Motor neuron (in vitro differentiated cells): Measurements from ENCODE around the gene SERPINB10. TPM values are rescaled to one million over a fixed set of nuclear protein-coding genes. Genes with fewer than 3 reads are reported as not detected.
"Not testable (repeated sequence)": the region's sequence is repeated elsewhere in the genome, so short reads cannot be mapped to it uniquely, and the experiment has no call there.

Source experiments
- ATAC-seq, 8 experiments: fragments of 200-7000 bp; cut with Tn5 transposase; replicated peaks in 6 of 8; 2 replicates each; pipeline ENCODE4 v1.8.0; 2021; ENCODE audit warnings: mild to moderate bottlenecking in 8 of 8, moderate library complexity in 8 of 8
- H3K27ac ChIP-seq, 2 donors: fragments of 250-450 bp; sonication (Bioruptor Pico); 2 replicates each; pipeline ENCODE4 v1.9.0; 2021; ENCODE audit warnings: antibody characterized with exemption in 2 of 2, mild to moderate bottlenecking in 2 of 2, moderate library complexity in 1 of 2
- H3K4me1 ChIP-seq, 2 donors: fragments of 250-450 bp; sonication (Bioruptor Pico); replicated peaks in 1 of 2; 2 replicates each; pipeline ENCODE4 v1.6.1; 2021; ENCODE audit warnings: antibody characterized with exemption in 2 of 2, mild to moderate bottlenecking in 2 of 2, moderate library complexity in 1 of 2
- H3K4me3 ChIP-seq, 5 donors: fragments of 250-450 bp; sonication (Bioruptor Pico); 2 replicates each; pipeline ENCODE4 v1.9.0; 2021; ENCODE audit warnings: antibody characterized with exemption in 5 of 5, mild to moderate bottlenecking in 5 of 5, moderate library complexity in 4 of 5
- WGBS, 10 experiments: fragments of 450-650 bp; shearing (Covaris generic); methylation state at CpG; one replicate each; pipeline ENCODE4 v1.0.0; 2022; 5-methylcytosine and 5-hydroxymethylcytosine counted together
- in situ Hi-C, 9 experiments: fragments of 400-800 bp; cut with MboI; loops; one replicate each; pipeline ENCODE4 v1.15.0; 2021; ENCODE audit warnings: low sequenced_read_pairs in 9 of 9, low pct_unique_long_range_greater_than_20kb in 2 of 9; ENCODE audit not compliant: unreplicated experiment in 9 of 9
- total RNA-seq, 8 experiments: library from RNA; unstranded; fragments of 300-600 nt; gene quantifications; 2 replicates each; pipeline versions ENCODE4 v1.2.3 to v1.2.4, GENCODE V29; 2022

Gene SERPINB10
- total RNA-seq, 8 experiments from 2014 or later = 0.24 TPM; not detected in 7

DNA sequence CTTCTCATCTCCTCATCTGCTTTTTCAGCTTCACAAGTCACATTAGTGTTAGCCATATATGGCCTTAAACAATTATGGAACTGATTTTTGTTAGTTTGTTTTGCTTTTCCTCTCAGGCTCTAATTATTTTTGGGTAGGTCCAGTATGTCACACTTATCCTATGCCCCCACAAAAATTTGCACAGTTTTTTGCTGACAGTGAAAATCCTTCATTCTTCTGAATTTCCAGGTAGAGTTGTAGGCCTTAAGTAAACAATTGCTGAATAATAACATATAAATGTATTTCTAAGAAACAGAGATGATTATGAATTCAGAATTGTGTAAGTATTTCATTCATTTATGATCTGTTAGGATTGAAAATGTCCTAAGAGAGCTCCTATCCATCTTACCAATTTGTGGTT lies 8.6 kb upstream of the SERPINB10 start:
- no peaks in the 10 kb centered on the region for H3K4me1 ChIP-seq
- no peak overlapping the region for H3K27ac ChIP-seq
- H3K4me3 ChIP-seq = no peak overlapping the region
- in situ Hi-C loops = no loop called here
- no peak for ATAC-seq

DNA sequence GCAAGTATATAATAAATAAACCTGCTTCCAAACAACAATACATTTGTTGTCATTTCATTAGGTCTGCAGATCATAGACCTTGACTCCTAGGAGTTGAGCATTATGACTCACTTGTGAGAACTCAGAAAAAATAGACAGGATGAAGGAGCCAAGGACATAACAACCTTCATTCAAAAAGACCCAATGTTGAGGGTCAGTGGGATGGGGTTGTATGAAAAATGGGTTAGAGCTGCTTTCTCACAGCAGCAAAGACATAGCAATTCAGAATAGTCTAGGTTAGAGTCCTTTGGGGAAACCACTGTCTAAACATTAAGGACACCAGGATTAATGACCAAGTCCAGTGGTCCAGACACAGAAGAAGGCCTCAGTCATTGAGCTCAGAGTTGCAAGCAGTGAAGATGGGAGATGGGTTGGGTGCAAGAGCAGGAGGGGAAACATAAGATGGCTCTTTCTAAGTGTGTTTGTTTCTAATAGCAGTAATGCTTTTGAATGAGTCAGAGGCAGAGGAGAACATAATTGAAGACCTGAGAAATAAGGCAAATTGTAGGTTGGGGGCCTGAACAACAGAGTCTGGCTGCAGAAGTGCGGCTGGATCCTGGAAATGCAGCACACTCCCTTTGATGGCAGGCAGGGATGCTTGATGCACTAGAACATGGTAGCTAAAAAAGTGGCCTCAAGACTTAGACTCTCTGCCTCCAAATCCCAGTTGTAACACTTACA lies 3.7 kb upstream of the SERPINB10 start:
- Histone ChIP-seq H3K4me1 (no peaks in the 10 kb centered on the region), H3K27ac (no peak overlapping the region), H3K4me3 (no peak overlapping the region)
- WGBS, 10 experiments = 80 to 100% (median 95%) methylated on average over 1 of the region's 1 CpG; no CpG with 5 or more reads in 4 of the 10 experiments
- ATAC-seq = no peak
- in situ Hi-C loops = no loop called here

DNA sequence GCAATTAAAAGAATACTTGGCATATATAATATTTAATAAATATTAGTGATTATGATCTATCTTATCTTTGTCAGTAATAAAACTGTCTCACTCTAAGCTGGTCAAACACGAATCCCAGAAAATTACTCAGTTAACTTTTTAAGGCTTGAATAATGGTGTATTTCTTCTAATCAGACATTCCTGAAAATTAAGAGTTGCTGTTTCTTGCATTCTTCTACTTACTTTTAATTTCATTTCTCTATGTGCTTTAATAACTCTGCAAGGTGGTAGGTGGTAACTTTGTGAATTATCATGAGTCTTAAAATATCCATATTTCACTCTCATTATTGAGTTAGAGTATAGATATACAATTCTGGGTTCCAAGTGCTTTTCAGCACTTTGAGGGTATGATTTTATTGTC lies 3.1 kb upstream of the SERPINB10 start:
- Histone ChIP-seq H3K4me3 (no peak overlapping the region), H3K4me1 (no peaks in the 10 kb centered on the region), H3K27ac (no peak overlapping the region)
- 0 to 100% (median 68%) methylated on average over 1 of the region's 1 CpG; no CpG with 5 or more reads in 2 of the 10 experiments for WGBS, 10 experiments
- in situ Hi-C loops = no loop called here
- ATAC-seq = no peak

DNA sequence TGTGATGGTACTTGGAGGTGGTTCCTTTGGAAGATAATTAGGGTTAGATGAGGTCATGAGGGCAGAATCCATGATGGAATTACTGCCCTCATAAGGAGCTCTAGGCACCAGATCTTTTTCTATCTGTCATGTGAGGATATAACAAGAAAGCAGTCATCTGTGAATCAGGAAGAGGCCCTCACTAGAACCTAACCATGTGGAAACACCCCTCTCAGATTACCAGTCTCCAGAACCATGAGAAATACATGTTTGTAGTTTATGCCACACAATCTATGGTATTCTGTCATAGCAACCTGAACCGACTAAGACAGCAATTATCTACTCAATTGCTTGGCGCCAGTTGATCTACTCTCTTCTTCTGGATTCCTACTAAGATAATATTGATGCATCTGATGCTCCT lies 2.4 kb upstream of the SERPINB10 start:
- ATAC-seq = peak in 1 of 8 experiments; percentile 64
- no peak overlapping the region for H3K4me3 ChIP-seq
- H3K27ac ChIP-seq = no peak overlapping the region
- WGBS, 10 experiments = 50 to 100% (median 92%) methylated on average over 1 to 2 of the region's 2 CpGs; no CpG with 5 or more reads in 2 of the 10 experiments
- in situ Hi-C loops = no loop called here
- H3K4me1 ChIP-seq = no peaks in the 10 kb centered on the region

DNA sequence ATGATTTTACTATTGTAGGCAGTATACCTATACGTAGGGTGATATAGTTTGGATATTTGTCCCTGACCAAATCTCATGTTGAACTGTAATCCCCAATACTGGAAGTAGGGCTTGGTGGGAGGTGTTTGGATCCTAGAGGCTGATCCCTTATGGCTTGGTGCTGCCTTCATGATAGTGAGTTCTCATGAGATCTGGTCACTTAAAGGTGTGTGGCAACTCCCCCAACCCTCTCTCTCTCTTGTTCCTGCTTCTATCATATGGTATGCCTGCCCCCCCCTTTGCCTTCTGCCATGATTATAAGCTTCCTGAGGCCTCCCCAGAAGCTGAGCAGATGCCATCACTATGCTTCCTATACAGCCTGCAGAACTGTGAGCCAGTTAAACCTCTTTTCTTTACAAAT lies 1.7 kb upstream of the SERPINB10 start:
- Histone ChIP-seq H3K4me1 (no peaks in the 10 kb centered on the region), H3K27ac (no peak overlapping the region), H3K4me3 (no peak overlapping the region)
- WGBS, 10 experiments = 10 to 89% (median 67%) methylated on average over 1 of the region's 1 CpG; no CpG with 5 or more reads in 5 of the 10 experiments
- in situ Hi-C loops = no loop called here
- ATAC-seq = no peak

DNA sequence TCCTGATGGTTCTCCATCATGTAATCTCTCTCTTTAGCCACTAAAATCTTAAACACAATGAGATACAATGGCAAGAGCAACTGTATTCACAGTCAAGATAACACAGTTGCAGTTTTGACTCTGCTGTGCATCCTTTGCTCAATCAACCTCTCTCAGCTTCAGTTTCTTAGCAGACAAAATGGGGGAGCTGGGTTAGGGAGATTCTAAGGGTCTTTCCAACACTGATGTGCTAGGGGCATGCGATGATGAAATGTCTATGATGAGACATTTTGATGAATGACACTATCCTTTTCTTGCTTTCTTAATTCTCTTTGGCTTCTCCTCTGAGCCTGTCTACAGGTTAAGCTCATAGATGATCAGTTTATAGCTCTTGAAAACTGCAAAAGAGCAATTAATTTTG lies 1.1 kb downstream of the SERPINB10 start:
- no peak for ATAC-seq

DNA sequence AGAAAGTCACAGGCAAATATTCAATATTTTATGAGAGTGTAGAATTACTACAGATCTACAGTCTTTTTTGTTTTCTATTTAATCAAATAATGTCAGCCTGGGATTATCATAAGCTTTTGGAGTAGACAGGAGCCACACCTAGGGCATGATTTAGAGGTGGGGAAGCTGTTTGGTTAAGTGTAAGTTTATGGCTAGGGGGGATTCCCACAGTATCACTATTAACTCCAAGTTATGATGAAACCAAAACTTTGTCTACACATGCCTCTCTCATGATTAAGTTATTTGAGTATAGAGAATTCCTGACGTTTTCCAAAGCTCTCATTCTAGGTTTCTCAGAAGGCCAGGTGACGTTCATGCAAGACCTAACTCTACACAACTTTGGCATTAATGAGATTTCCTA lies 2.1 kb downstream of the SERPINB10 start:
- Histone ChIP-seq H3K4me1 (no peaks in the 10 kb centered on the region), H3K27ac (no peak overlapping the region), H3K4me3 (no peak overlapping the region)
- ATAC-seq = no peak
- WGBS, 10 experiments = 0 to 89% (median 67%) methylated on average over 1 to 2 of the region's 2 CpGs; no CpG with 5 or more reads in 3 of the 10 experiments
- in situ Hi-C loops = no loop called here

More for the DNA sequence above, 1.1 kb downstream of the SERPINB10 start:
- in situ Hi-C loops = no loop called here
- Histone ChIP-seq H3K4me3 (no peak overlapping the region), H3K27ac (no peak overlapping the region), H3K4me1 (no peaks in the 10 kb centered on the region)
- 0 to 89% (median 70%) methylated on average over 1 of the region's 1 CpG; no CpG with 5 or more reads in 4 of the 10 experiments for WGBS, 10 experiments

DNA sequence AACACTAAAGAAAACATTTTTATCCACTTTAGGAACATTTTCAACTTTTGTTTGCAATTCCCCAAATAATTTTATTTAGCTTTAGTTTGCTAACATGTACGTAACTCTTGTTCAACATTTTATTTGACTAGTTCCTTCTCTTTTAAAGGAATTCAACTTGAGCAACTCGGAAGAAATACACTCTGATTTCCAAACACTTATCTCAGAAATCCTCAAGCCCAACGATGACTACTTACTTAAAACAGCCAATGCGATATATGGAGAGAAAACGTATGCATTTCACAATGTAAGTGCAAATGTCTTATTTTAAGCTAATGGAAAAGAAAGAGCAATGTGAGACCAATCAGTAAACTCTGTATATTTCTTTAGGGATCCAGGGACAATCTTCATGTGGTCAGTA lies 10.1 kb downstream of the SERPINB10 start:
- WGBS, 10 experiments = 35 to 100% (median 88%) methylated on average over 3 to 5 of the region's 5 CpGs
- no peak overlapping the region for H3K27ac ChIP-seq
- in situ Hi-C loops = no loop called here
- ATAC-seq = no peak
- H3K4me3 ChIP-seq = no peak overlapping the region
- H3K4me1 ChIP-seq = no peaks in the 10 kb centered on the region

DNA sequence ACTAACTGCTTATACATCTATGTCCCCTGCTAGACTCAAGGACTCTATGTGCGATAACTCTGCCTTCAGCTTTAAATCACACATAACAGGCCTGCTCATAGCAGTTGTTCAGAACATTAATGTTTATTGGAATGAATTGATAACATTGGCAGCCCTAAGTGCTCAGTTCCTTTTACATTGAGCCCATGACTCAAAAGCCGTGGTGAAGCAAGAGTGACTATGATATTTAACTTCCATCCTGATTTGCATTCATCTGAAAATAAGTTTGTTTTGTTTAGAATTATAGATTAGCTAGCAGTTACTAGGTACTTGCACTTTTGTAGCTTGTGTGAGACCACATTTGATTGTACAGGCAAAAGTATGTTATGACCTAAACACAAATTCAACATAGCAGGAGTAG lies 14.3 kb downstream of the SERPINB10 start:
- in situ Hi-C loops = no loop called here
- 0 to 100% (median 71%) methylated on average over 1 to 2 of the region's 2 CpGs; no CpG with 5 or more reads in 2 of the 10 experiments for WGBS, 10 experiments

DNA sequence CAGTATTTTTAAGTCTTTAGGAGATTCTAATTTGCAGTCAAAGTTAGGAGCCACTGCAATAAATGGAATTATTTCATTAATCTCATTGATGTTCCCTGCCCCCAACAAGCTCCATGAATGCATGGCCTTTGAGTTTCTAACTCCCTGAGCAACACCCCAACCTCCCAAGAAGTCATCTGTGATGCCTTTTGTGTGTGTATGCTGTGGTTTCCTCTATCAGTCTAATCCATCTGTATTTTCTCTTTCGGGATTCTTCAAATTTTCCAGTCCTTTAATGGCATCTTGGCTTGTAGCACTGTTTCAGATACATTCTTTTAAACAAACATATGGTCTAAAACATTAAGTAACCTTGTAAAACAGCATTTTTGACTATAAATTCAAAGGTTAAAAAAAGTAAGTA lies 16.8 kb downstream of the SERPINB10 start:
- Histone ChIP-seq H3K4me3 (no peak overlapping the region), H3K27ac (no peak overlapping the region), H3K4me1 (no peaks in the 10 kb centered on the region)
- in situ Hi-C loops = no loop called here
- ATAC-seq = no peak
- whole genome bisulfite sequencing, 10 experiments = 0 to 100% (median 70%) methylated on average over 1 of the region's 1 CpG; no CpG with 5 or more reads in 2 of the 10 experiments

More for the DNA sequence above, 14.3 kb downstream of the SERPINB10 start:
- Histone ChIP-seq H3K4me1 (no peaks in the 10 kb centered on the region), H3K4me3 (no peak overlapping the region), H3K27ac (no peak overlapping the region)
- no peak for ATAC-seq

DNA sequence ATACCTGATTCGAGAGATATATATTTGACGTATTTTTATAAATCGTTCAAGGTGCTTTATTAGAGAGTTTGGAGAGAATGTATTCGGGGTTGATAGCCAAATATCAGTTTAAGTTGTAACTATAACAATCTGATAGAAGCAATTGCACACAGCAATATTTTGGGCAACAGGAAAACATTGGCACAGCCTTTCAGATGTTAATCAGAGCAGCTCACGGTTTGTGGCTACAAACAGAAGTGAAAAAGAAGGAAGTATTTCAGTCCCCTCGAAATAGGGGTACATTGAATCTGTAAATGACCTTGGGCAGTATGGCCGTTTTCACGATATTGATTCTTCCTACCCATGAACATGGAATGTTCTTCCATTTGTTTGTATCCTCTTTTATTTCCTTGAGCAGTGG lies 20.6 kb downstream of the SERPINB10 start:
- WGBS, 10 experiments = 47 to 91% (median 67%) methylated on average over 1 to 8 of the region's 8 CpGs; no CpG with 5 or more reads in 1 of the 10 experiments
- Histone ChIP-seq H3K27ac (no peak overlapping the region), H3K4me1 (no peaks in the 10 kb centered on the region), H3K4me3 (no peak overlapping the region)
- in situ Hi-C loops = no loop called here
- no peak for ATAC-seq

DNA sequence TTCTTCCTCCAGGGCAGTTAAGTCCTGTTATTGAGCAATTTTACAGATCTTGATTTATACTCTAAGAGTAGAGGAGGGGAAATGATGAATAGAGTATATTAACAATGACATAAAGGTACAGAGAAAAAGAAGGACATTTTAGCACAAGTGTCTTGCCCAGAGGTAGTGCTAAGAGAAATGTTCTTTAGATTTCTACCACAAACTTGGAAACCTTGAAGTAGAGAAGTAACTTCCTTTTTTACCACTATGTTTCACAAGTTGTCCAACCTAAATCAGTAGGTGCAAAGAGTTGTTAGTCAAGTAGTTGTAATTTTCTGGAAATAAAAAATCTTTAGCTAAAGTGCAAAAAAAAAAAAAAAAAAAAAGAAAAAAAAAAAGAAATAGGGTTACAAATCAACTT lies 21.6 kb downstream of the SERPINB10 start:
- H3K4me3 ChIP-seq, in situ Hi-C loops: not testable (repeated sequence)

DNA sequence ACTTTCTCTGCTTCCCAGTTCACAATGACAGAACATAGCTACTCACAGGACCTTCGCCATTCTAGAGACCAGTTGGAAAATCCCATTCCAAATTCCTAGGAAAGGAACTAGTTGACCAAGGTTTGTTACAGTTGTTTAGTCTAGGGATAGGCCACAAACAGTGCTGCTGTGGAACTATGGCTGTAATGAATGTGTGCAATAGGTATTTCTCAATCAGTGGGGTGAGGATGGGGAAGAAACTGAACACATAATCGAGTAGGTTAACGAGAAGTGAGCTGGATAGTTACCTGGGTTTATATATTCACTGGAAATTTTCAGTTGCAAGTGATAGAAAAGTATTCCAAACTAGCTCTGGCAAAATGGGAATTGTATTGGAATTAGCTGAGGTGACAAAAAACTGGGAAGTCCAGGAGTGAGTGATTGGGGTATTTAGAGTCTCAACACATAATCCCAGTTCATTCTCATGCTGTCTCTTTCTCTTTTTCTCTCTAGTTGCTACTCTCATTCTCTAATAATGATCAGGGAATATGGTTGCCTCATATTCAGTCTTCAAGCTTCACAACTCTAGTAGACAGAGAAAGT lies 23.1 kb downstream of the SERPINB10 start:
- WGBS, 10 experiments = 18 to 93% (median 83%) methylated on average over 1 to 3 of the region's 3 CpGs
- Histone ChIP-seq H3K4me1 (no peaks in the 10 kb centered on the region), H3K4me3 (no peak overlapping the region), H3K27ac (no peak overlapping the region)
- ATAC-seq = no peak
- in situ Hi-C loops = no loop called here

More for the DNA sequence above, 21.6 kb downstream of the SERPINB10 start:
- not testable (repeated sequence) for ATAC-seq, H3K27ac ChIP-seq, H3K4me1 ChIP-seq
